ENCODE results near the gene THSD4.

THSD4 gene

DNA sequence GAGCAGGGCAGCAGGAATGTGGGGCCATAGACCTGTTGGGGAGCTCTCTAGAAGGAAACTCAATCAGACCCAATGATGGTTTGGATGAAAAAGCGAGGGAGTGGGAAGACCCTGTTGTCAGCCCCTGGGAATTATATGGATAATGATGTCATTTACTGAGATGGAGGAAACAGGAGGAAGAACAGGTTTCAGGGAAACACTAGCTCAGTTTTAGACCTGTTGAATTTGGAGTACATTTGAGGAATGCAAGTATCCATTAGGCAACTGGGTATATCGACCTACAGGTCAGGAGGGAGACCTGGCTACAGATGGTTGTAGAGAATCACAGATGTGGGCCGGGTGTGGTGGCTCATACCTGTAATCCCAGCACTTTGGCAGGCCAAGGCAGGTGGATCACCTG is 428.1 kb downstream of the THSD4 start:
- DNase-seq: no peak
- no peak overlapping the region for H3K27ac ChIP-seq (ENCODE audit: insufficient read depth, low read length, poor library complexity, severe bottlenecking)
- H3K36me3 ChIP-seq (ENCODE audit: control insufficient read depth, insufficient read depth, low read length): no peaks in the 10 kb centered on the region
- H3K27me3 ChIP-seq (replicated peaks; ENCODE audit: control insufficient read depth, insufficient read depth, low read length, poor library complexity, severe bottlenecking): no peaks in the 10 kb centered on the region
- no peaks in the 10 kb centered on the region for H3K4me1 ChIP-seq (ENCODE audit: control insufficient read depth, insufficient read depth, low read length, poor library complexity, severe bottlenecking)
- no peaks in the 10 kb centered on the region for H3K9me3 ChIP-seq (ENCODE audit: control insufficient read depth, low read length)
- no peak overlapping the region for H3K4me3 ChIP-seq (ENCODE audit: insufficient read depth, low read depth, low read length, poor library complexity, severe bottlenecking)

DNA sequence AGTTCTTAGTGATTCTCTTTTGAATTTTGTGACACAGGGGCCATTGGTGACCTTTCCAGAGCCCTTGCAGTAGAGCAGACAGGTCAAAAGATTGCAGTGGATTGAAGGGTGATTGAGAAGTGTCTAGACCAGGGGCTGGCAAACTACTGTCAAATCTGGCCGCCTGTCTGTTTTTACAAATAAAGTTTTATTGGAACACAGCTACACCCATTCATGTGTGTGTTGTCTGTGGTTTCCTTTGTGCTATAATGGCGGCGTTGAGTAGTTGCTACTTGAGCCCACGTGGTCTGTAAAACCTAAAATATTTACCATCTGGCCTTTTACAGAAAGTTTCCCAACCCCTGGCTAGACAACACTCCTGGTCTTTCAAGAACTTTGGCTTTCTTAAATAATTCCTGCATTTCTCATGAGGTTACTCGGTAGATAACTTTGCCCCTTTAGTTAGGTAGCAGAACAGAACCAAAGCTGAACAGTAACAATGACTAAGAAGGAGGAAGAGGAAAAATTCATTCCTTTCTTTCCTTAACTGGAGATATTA is 430.0 kb downstream of the THSD4 start:
- no peak for DNase-seq
- H3K27ac ChIP-seq (ENCODE audit: insufficient read depth, low read length, poor library complexity, severe bottlenecking): no peak overlapping the region
- no peaks in the 10 kb centered on the region for H3K36me3 ChIP-seq (ENCODE audit: control insufficient read depth, insufficient read depth, low read length)

DNA sequence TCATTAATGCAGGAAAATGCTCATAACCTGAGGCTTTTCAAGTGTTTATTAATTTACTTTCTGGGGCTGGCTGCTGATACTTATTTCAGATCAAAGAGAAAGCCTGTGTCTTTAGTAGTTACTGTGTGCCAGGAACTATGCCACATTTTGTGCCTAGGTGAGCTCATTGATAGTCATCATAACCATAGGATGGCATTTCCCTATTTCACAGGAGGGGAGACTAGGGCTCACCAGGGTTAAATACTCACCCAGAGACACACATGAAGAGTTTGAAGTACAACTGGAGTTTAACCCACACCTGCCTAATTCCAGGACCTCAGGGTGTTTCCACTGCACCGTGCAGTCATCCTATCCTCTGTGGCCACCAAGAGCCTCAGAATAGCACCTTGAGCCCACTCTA is 430.7 kb downstream of the THSD4 start:
- no peak overlapping the region for H3K27ac ChIP-seq (ENCODE audit: insufficient read depth, low read length, poor library complexity, severe bottlenecking)
- no peaks in the 10 kb centered on the region for H3K36me3 ChIP-seq (ENCODE audit: control insufficient read depth, insufficient read depth, low read length)
- H3K9me3 ChIP-seq (ENCODE audit: control insufficient read depth, low read length): no peaks in the 10 kb centered on the region
- no peak overlapping the region for H3K4me3 ChIP-seq (ENCODE audit: insufficient read depth, low read depth, low read length, poor library complexity, severe bottlenecking)
- no peak for DNase-seq
- H3K4me1 ChIP-seq (ENCODE audit: control insufficient read depth, insufficient read depth, low read length, poor library complexity, severe bottlenecking): no peaks in the 10 kb centered on the region
- H3K27me3 ChIP-seq (replicated peaks; ENCODE audit: control insufficient read depth, insufficient read depth, low read length, poor library complexity, severe bottlenecking): no peaks in the 10 kb centered on the region

More for the DNA sequence above, 430.0 kb downstream of the THSD4 start:
- Histone ChIP-seq H3K9me3 (ENCODE audit: control insufficient read depth, low read length) (no peaks in the 10 kb centered on the region), H3K27me3 (replicated peaks; ENCODE audit: control insufficient read depth, insufficient read depth, low read length, poor library complexity, severe bottlenecking) (no peaks in the 10 kb centered on the region), H3K4me1 (ENCODE audit: control insufficient read depth, insufficient read depth, low read length, poor library complexity, severe bottlenecking) (no peaks in the 10 kb centered on the region), H3K4me3 (ENCODE audit: insufficient read depth, low read depth, low read length, poor library complexity, severe bottlenecking) (no peak overlapping the region)

DNA sequence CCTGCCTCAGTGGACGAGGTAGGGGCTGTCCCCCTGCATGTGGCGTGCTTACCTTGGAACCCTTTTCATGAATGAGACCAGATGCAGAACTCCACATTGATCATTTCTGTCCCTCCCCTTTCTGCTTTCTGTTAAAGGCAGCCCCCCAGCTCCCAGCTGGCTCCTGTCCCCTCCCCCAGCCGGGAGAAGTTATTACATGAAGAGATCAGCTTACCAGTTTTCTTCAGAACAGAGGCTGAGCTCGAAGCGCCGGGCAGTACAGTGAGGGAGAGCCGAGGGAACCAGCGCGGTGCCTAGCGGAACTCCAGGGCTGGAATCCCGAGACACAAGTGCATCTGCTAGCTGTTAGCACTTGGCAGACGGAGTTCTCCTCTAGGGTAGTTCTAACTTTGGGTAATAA is 431.7 kb downstream of the THSD4 start:
- no peak for DNase-seq
- Histone ChIP-seq H3K4me3 (ENCODE audit: insufficient read depth, low read depth, low read length, poor library complexity, severe bottlenecking) (no peak overlapping the region), H3K4me1 (ENCODE audit: control insufficient read depth, insufficient read depth, low read length, poor library complexity, severe bottlenecking) (no peaks in the 10 kb centered on the region), H3K27ac (ENCODE audit: insufficient read depth, low read length, poor library complexity, severe bottlenecking) (no peak overlapping the region), H3K36me3 (ENCODE audit: control insufficient read depth, insufficient read depth, low read length) (no peaks in the 10 kb centered on the region), H3K27me3 (replicated peaks; ENCODE audit: control insufficient read depth, insufficient read depth, low read length, poor library complexity, severe bottlenecking) (no peaks in the 10 kb centered on the region), H3K9me3 (ENCODE audit: control insufficient read depth, low read length) (no peaks in the 10 kb centered on the region)

DNA sequence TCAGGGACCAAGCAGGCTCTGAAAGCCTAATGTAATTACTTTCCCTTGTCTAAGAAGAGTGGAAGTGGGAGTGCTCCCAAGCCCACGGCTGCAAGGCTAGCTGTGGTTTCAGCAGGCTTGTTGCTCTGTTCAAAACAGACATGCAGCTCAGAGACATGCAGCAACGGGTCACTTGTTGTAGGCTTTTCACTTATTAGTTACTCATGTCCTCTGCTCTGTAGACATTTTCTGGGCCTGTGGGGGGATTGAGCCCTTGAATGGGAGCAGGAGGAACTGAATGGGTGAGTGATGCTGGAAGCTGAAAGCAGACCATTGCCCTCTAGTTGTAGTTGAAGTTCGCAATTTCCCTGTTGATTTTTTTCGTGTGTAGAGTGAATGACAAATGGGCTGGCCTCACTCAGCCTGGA is 433.1 kb downstream of the THSD4 start:
- H3K9me3 ChIP-seq (ENCODE audit: control insufficient read depth, low read length): no peaks in the 10 kb centered on the region
- no peak overlapping the region for H3K4me3 ChIP-seq (ENCODE audit: insufficient read depth, low read depth, low read length, poor library complexity, severe bottlenecking)
- H3K27ac ChIP-seq (ENCODE audit: insufficient read depth, low read length, poor library complexity, severe bottlenecking): no peak overlapping the region
- no peaks in the 10 kb centered on the region for H3K36me3 ChIP-seq (ENCODE audit: control insufficient read depth, insufficient read depth, low read length)
- no peaks in the 10 kb centered on the region for H3K4me1 ChIP-seq (ENCODE audit: control insufficient read depth, insufficient read depth, low read length, poor library complexity, severe bottlenecking)
- no peak for DNase-seq
- H3K27me3 ChIP-seq (replicated peaks; ENCODE audit: control insufficient read depth, insufficient read depth, low read length, poor library complexity, severe bottlenecking): no peaks in the 10 kb centered on the region

DNA sequence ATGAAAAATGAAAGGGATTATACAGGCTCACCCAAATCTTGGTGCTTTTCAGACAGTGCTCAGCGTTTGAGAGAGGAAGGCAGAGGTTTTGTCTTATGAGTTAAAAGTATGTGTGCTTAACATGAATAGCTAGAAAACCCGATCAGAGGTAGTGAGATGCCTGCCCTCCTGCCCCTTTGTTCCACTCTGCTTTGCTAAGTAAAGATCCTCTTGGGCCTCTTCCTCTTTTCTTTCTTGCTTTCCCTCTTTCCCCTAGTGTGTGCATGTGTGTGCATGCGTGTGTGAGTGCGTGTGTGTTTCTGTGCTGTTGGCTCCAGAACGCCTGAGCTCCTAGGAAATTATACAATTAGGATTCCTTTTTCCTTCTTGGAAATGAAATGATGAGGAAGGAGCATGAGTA is 433.8 kb downstream of the THSD4 start:
- no peak overlapping the region for H3K4me3 ChIP-seq (ENCODE audit: insufficient read depth, low read depth, low read length, poor library complexity, severe bottlenecking)
- no peak for DNase-seq

DNA sequence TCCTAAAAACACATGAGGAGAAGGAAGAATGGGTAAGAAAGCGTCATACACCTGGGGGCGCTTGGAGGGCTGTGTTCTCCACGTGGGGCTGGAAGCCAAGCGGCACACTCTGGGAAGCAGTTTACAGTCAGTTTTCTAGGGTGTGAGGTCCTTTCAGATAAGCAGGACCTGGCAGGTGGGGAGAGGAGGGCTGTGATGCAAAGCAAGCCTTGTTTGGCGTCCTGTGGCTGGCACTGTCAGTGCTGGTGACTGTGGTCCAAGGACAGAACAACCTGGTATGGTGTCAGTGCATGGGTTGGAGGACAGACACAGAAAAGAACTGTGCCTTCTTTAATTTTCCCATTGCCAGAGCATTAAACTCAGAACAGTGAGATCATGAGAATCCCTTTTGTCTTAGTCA is 434.4 kb downstream of the THSD4 start:
- Histone ChIP-seq H3K9me3 (ENCODE audit: control insufficient read depth, low read length) (no peaks in the 10 kb centered on the region), H3K36me3 (ENCODE audit: control insufficient read depth, insufficient read depth, low read length) (no peaks in the 10 kb centered on the region), H3K27ac (ENCODE audit: insufficient read depth, low read length, poor library complexity, severe bottlenecking) (no peak overlapping the region), H3K4me1 (ENCODE audit: control insufficient read depth, insufficient read depth, low read length, poor library complexity, severe bottlenecking) (no peaks in the 10 kb centered on the region), H3K27me3 (replicated peaks; ENCODE audit: control insufficient read depth, insufficient read depth, low read length, poor library complexity, severe bottlenecking) (no peaks in the 10 kb centered on the region), H3K4me3 (ENCODE audit: insufficient read depth, low read depth, low read length, poor library complexity, severe bottlenecking) (no peak overlapping the region)
- no peak for DNase-seq

More for the DNA sequence above, 433.8 kb downstream of the THSD4 start:
- H3K27ac ChIP-seq (ENCODE audit: insufficient read depth, low read length, poor library complexity, severe bottlenecking): no peak overlapping the region
- H3K27me3 ChIP-seq (replicated peaks; ENCODE audit: control insufficient read depth, insufficient read depth, low read length, poor library complexity, severe bottlenecking): no peaks in the 10 kb centered on the region
- no peaks in the 10 kb centered on the region for H3K4me1 ChIP-seq (ENCODE audit: control insufficient read depth, insufficient read depth, low read length, poor library complexity, severe bottlenecking)
- H3K9me3 ChIP-seq (ENCODE audit: control insufficient read depth, low read length): no peaks in the 10 kb centered on the region
- H3K36me3 ChIP-seq (ENCODE audit: control insufficient read depth, insufficient read depth, low read length): no peaks in the 10 kb centered on the region

DNA sequence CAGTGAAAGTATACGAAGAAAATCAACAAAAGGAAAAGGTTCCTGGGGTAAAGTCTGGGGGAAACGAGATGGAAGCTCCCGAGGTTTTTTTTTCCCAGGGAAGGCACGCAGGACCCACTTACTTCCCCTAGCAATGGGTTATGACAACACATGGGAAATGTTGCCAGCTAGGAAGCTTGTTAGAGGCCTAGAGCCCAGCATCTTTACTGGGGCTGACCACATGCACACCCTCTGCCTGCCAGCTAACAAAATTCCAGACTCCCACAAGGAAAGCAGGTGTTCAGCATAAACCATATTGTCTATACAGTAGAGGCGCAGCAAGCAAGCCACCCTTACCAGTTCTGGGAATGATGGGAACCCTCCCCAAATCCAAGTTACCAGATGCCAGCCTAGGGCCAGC is 436.3 kb downstream of the THSD4 start:
- Histone ChIP-seq H3K27ac (ENCODE audit: insufficient read depth, low read length, poor library complexity, severe bottlenecking) (no peak overlapping the region), H3K27me3 (replicated peaks; ENCODE audit: control insufficient read depth, insufficient read depth, low read length, poor library complexity, severe bottlenecking) (no peaks in the 10 kb centered on the region), H3K9me3 (ENCODE audit: control insufficient read depth, low read length) (no peaks in the 10 kb centered on the region), H3K4me1 (ENCODE audit: control insufficient read depth, insufficient read depth, low read length, poor library complexity, severe bottlenecking) (no peaks in the 10 kb centered on the region), H3K4me3 (ENCODE audit: insufficient read depth, low read depth, low read length, poor library complexity, severe bottlenecking) (no peak overlapping the region), H3K36me3 (ENCODE audit: control insufficient read depth, insufficient read depth, low read length) (no peaks in the 10 kb centered on the region)
- DNase-seq: no peak

DNA sequence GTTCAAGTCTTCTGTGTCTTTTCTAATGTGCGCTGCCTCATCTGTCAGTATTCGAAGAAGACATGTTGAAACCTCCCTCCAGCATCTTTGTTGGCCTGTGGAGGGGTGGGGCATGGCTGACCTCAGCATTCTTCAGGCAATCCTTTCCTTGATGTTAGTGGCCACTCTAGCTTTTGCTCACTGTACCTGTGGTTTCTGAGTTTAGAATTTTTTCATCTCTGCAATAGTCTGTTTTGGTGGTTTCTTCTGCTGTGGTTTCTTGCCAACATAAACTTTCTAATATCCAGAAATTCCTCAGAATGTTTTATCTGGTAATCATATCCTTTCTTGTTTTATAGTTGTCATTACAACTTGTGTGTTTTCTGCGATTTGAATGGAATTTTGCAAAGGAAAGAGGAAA is 443.8 kb downstream of the THSD4 start:
- Histone ChIP-seq H3K27me3 (replicated peaks; ENCODE audit: control insufficient read depth, insufficient read depth, low read length, poor library complexity, severe bottlenecking) (no peaks in the 10 kb centered on the region), H3K9me3 (ENCODE audit: control insufficient read depth, low read length) (no peaks in the 10 kb centered on the region), H3K27ac (ENCODE audit: insufficient read depth, low read length, poor library complexity, severe bottlenecking) (no peak overlapping the region), H3K4me3 (ENCODE audit: insufficient read depth, low read depth, low read length, poor library complexity, severe bottlenecking) (no peak overlapping the region), H3K36me3 (ENCODE audit: control insufficient read depth, insufficient read depth, low read length) (no peaks in the 10 kb centered on the region), H3K4me1 (ENCODE audit: control insufficient read depth, insufficient read depth, low read length, poor library complexity, severe bottlenecking) (no peaks in the 10 kb centered on the region)
- no peak for DNase-seq

DNA sequence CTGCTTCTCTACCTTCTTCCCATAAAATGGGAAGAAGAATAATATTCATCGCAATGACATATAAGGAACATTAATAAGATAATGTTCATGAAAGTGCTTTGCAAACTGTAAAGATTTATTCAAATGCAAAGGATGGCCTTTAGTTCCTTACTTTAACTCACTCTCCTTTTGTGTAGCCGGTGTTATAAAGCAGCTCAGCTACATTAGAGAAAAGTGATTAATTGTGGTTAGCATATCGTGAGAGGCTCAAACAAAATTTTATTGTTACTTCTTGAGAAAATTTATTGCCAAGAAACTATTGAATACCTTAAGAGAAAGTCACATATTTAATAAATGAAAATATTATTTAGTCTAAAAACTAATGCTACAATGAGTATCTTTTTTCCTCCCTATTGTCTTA is 444.3 kb downstream of the THSD4 start:
- Histone ChIP-seq H3K4me3 (ENCODE audit: insufficient read depth, low read depth, low read length, poor library complexity, severe bottlenecking) (no peak overlapping the region), H3K27ac (ENCODE audit: insufficient read depth, low read length, poor library complexity, severe bottlenecking) (no peak overlapping the region), H3K36me3 (ENCODE audit: control insufficient read depth, insufficient read depth, low read length) (no peaks in the 10 kb centered on the region), H3K9me3 (ENCODE audit: control insufficient read depth, low read length) (no peaks in the 10 kb centered on the region), H3K4me1 (ENCODE audit: control insufficient read depth, insufficient read depth, low read length, poor library complexity, severe bottlenecking) (no peaks in the 10 kb centered on the region), H3K27me3 (replicated peaks; ENCODE audit: control insufficient read depth, insufficient read depth, low read length, poor library complexity, severe bottlenecking) (no peaks in the 10 kb centered on the region)
- DNase-seq: no peak

DNA sequence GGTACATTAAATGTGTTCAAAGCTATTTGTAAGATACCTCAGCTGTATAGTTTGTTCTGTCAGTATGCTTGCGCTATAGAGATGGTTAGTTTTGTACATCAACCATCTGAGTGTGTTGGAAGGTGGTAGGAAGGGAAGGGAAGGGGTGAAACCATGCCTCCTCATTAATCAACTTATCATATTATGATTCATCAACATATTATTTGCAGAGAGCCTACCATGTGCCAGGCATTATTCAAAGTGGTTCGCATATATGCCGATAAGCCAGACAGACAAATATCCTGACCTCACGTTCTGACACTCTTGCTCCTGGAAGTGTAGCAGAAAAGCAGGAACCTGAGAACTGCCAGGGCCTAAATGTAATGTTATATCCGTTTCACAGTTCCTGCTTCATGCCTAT is 447.0 kb downstream of the THSD4 start:
- Histone ChIP-seq H3K27me3 (replicated peaks; ENCODE audit: control insufficient read depth, insufficient read depth, low read length, poor library complexity, severe bottlenecking) (no peaks in the 10 kb centered on the region), H3K27ac (ENCODE audit: insufficient read depth, low read length, poor library complexity, severe bottlenecking) (no peak overlapping the region), H3K36me3 (ENCODE audit: control insufficient read depth, insufficient read depth, low read length) (no peaks in the 10 kb centered on the region), H3K9me3 (ENCODE audit: control insufficient read depth, low read length) (no peaks in the 10 kb centered on the region), H3K4me3 (ENCODE audit: insufficient read depth, low read depth, low read length, poor library complexity, severe bottlenecking) (no peak overlapping the region), H3K4me1 (ENCODE audit: control insufficient read depth, insufficient read depth, low read length, poor library complexity, severe bottlenecking) (no peaks in the 10 kb centered on the region)
- DNase-seq: no peak

All from effector memory CD4-positive, alpha-beta T cell (primary cell).